SJCRH30 (cell line): ENCODE measurements around the gene HMGN5. TPM values are rescaled to one million over a fixed set of nuclear protein-coding genes. Genes with fewer than 3 reads are reported as not detected.
A peak's percentile ranks its signal among the peaks of the same experiment; 100 is the strongest.

ENCODE experiments used
- DNase-seq, 2 experiments: peaks; one replicate each; pipeline ENCODE4 v3.0.0-alpha.2; 2015 to 2020
- H3K27ac ChIP-seq: fragments of 250-450 bp; sonication (Bioruptor Pico); 2 replicates; pipeline ENCODE4 v1.5.1; 2020; ENCODE audit warnings: mild to moderate bottlenecking, moderate library complexity
- H3K27me3 ChIP-seq: fragments of 250-450 bp; sonication (Bioruptor Pico); 2 replicates; pipeline ENCODE4 v1.5.1; 2020; ENCODE audit warnings: mild to moderate bottlenecking, moderate library complexity
- H3K36me3 ChIP-seq: fragments of 250-450 bp; sonication (Bioruptor Pico); 2 replicates; pipeline ENCODE4 v1.5.1; 2020; ENCODE audit warnings: mild to moderate bottlenecking, moderate library complexity
- H3K4me1 ChIP-seq: fragments of 250-450 bp; sonication (Bioruptor Pico); 2 replicates; pipeline ENCODE4 v1.5.1; 2020; ENCODE audit warnings: mild to moderate bottlenecking, moderate library complexity
- H3K4me3 ChIP-seq: fragments of 250-450 bp; sonication (Bioruptor Pico); 2 replicates; pipeline ENCODE4 v1.5.1; 2020; ENCODE audit warnings: mild to moderate bottlenecking, moderate library complexity
- H3K9me3 ChIP-seq: fragments of 250-450 bp; sonication (Bioruptor Pico); replicated peaks from 2 replicates; pipeline ENCODE4 v1.5.1; 2020; ENCODE audit warnings: mild to moderate bottlenecking, moderate library complexity
- total RNA-seq: library from RNA; depleted of rRNA; stranded (reverse); fragments of >200 nt; shearing (Covaris generic); gene quantifications from 2 replicates; pipeline ENCODE4 v1.2.3, GENCODE V29; 2014; rRNA removed

The HMGN5 gene, protein sequence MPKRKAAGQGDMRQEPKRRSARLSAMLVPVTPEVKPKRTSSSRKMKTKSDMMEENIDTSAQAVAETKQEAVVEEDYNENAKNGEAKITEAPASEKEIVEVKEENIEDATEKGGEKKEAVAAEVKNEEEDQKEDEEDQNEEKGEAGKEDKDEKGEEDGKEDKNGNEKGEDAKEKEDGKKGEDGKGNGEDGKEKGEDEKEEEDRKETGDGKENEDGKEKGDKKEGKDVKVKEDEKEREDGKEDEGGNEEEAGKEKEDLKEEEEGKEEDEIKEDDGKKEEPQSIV
- total RNA-seq: 4.8 and 5.3 TPM in 2 replicates

DNA sequence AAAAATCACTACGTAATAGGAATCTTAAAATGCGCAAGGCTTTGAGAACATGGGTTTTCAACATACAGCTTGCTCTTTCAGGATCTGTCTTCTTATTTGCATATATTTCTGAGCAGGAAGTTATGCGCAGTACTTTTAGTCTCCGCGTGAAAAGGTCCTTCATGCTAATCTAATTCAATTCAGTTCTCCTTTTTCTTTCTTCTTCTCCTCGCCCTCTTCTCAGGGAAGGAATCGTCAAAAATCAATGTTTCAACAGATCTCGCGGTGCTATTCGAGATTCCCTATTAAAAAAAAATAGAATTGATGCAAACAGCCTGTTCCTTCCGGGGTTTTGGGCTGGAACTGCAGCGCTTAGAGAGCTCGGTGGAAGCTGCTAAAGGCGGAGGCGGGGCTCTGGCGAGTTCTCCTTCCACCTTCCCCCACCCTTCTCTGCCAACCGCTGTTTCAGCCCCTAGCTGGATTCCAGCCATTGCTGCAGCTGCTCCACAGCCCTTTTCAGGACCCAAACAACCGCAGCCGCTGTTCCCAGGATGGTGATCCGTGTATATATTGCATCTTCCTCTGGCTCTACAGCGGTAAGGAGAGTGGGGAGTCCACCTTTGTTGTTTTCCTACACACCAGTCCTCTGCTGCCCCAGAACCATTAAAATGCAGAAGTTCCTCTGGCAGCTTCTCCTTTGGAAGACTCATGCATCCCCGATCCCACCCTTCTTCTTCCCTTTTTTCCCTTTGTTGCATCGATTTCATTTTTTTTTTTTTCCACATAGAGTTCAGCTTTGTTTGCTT lies at the start of gene HMGN5, which contains the start of gene SH3BGRL:
HMGN5 (minus strand) TSS at position 243 of the 785 bp plus-strand sequence. CDS start 80,364 bp downstream, outside the sequence.
SH3BGRL (plus strand) TSS at position 432 of the 785 bp plus-strand sequence; CDS start at position 531, 99 bp downstream.
- Histone ChIP-seq H3K27me3 (no peaks in the 10 kb centered on the region), H3K36me3 (no peaks in the 10 kb centered on the region), H3K9me3 (no peaks in the 10 kb centered on the region), H3K4me1 (no peaks in the 10 kb centered on the region), H3K4me3 (peak within 1 kb of the TSS; percentile 74), H3K27ac (peak within 1 kb of the TSS; percentile 87)
- peak; percentile 88 to 89 for DNase-seq

DNA sequence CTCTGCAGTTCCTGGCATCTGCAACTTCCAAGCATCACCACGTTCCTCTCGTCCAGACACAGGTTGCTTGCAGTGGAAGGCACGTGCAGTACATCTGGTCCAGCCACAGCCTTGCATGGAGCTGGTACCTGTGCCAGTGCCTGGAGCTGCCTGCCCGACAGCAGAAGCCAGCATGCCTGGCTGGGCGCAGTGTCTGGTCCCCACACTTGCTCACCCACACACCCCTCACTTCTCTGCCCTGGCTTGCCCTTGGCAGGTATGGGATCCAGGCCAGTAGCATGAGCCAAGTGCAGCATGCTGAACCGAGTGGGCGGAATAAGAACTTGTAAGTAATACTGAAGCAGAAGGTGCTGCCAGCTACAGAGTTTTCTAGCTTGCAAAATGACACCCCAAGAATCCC lies 40.0 kb upstream of the HMGN5 start:
- H3K27me3 ChIP-seq: no peaks in the 10 kb centered on the region
- H3K4me1 ChIP-seq: no peaks in the 10 kb centered on the region
- no peak overlapping the region for H3K27ac ChIP-seq
- H3K36me3 ChIP-seq: no peaks in the 10 kb centered on the region
- H3K4me3 ChIP-seq: no peak overlapping the region
- no peaks in the 10 kb centered on the region for H3K9me3 ChIP-seq
- DNase-seq: no peak

- no peak for DNase-seq
- no peaks in the 10 kb centered on the region for H3K4me1 ChIP-seq
- no peak overlapping the region for H3K4me3 ChIP-seq
- no peak overlapping the region for H3K27ac ChIP-seq
- H3K36me3 ChIP-seq: no peaks in the 10 kb centered on the region
- H3K27me3 ChIP-seq: no peaks in the 10 kb centered on the region
- H3K9me3 ChIP-seq: no peaks in the 10 kb centered on the region
Measured at GRCh38 chrX:81240701-81241331, 39.1 kb upstream of the HMGN5 start.

- H3K4me3 ChIP-seq: no peak overlapping the region
- no peaks in the 10 kb centered on the region for H3K36me3 ChIP-seq
- H3K9me3 ChIP-seq: no peaks in the 10 kb centered on the region
- no peak overlapping the region for H3K27ac ChIP-seq
- H3K4me1 ChIP-seq: no peaks in the 10 kb centered on the region
- no peaks in the 10 kb centered on the region for H3K27me3 ChIP-seq
- no peak for DNase-seq
Measured at GRCh38 chrX:81238166-81238565, 36.5 kb upstream of the HMGN5 start.

- no peak overlapping the region for H3K4me3 ChIP-seq
- H3K4me1 ChIP-seq: no peaks in the 10 kb centered on the region
- DNase-seq: no peak
- H3K27me3 ChIP-seq: no peaks in the 10 kb centered on the region
- no peak overlapping the region for H3K27ac ChIP-seq
- no peaks in the 10 kb centered on the region for H3K36me3 ChIP-seq
- no peaks in the 10 kb centered on the region for H3K9me3 ChIP-seq
Measured at GRCh38 chrX:81237516-81237915, 35.8 kb upstream of the HMGN5 start.

DNA sequence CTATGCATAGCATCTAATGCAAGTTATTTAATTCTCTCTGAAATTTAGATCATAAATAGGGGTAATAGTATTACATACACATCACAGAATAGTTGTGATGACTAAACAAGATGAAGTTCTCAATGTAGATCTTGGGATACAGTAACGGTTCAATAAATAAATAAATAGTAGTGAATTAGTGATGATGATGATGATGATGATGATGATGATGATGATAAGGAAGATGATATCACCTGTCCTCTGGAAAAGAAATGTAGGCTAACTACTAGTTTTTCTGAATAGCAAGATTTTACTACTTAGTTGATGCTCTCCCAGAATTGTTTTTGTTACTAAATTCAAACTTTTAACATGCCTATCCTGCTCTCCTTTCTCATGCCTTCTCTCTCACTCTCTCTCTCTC lies 30.5 kb upstream of the HMGN5 start:
- Histone ChIP-seq H3K4me3 (no peak overlapping the region), H3K36me3 (no peaks in the 10 kb centered on the region), H3K4me1 (no peaks in the 10 kb centered on the region), H3K27ac (no peak overlapping the region), H3K9me3 (no peaks in the 10 kb centered on the region), H3K27me3 (no peaks in the 10 kb centered on the region)
- no peak for DNase-seq

DNA sequence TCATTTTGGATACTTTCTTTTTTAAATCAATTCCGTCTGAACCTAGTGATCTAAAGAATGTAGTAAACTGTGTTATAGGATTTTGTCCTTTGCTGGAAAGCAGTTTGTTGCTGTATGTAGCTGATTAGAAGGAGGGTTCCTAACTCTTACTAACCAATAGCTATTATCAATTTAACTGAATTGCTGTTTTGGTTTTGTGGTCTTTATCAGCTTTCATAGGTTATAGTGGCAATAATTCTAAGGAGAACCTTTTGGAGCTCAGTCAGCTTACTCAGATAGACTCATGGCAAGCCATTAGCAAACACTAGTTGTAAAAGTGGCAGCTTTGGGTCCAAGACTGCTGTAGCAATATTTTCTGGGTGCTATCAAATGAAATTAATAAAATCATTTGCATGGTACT lies 29.8 kb upstream of the HMGN5 start:
- no peaks in the 10 kb centered on the region for H3K36me3 ChIP-seq
- H3K9me3 ChIP-seq: no peaks in the 10 kb centered on the region
- no peaks in the 10 kb centered on the region for H3K27me3 ChIP-seq
- H3K4me3 ChIP-seq: no peak overlapping the region
- no peak overlapping the region for H3K27ac ChIP-seq
- DNase-seq: no peak
- H3K4me1 ChIP-seq: no peaks in the 10 kb centered on the region

- Histone ChIP-seq H3K36me3 (no peaks in the 10 kb centered on the region), H3K4me1 (no peaks in the 10 kb centered on the region)
Measured at GRCh38 chrX:81229901-81230300, 28.2 kb upstream of the HMGN5 start.

GRCh38 chrX:81229229-81229628 lies 27.5 kb upstream of the HMGN5 start:
- no peaks in the 10 kb centered on the region for H3K27me3 ChIP-seq
- DNase-seq: no peak
- no peak overlapping the region for H3K4me3 ChIP-seq
- H3K36me3 ChIP-seq: no peaks in the 10 kb centered on the region
- H3K27ac ChIP-seq: no peak overlapping the region
- H3K9me3 ChIP-seq: no peaks in the 10 kb centered on the region
- H3K4me1 ChIP-seq: no peaks in the 10 kb centered on the region

More at GRCh38 chrX:81229901-81230300, 28.2 kb upstream of the HMGN5 start:
- H3K9me3 ChIP-seq: no peaks in the 10 kb centered on the region
- H3K4me3 ChIP-seq: no peak overlapping the region
- H3K27ac ChIP-seq: no peak overlapping the region
- no peak for DNase-seq
- no peaks in the 10 kb centered on the region for H3K27me3 ChIP-seq

DNA sequence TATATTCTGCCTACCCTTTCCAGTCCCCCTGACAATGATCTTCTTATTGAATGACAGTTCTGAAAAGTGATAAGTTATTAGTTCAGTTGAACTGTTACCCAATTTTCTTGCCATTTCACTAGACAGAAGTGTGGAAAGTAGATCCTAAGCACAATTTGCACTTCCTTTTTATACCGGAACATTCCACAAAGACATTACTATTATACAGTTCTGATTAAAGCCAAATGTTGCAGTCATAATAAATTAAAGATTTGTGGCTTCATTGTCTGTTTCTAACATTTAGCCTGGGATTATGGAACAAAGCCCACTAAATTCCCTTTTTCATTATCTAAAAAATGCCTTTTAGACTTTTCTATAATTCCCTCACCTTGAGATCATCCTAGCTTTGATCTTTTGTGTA lies 14.0 kb upstream of the HMGN5 start:
- no peak for DNase-seq
- H3K4me1 ChIP-seq: no peaks in the 10 kb centered on the region
- no peak overlapping the region for H3K27ac ChIP-seq
- H3K36me3 ChIP-seq: no peaks in the 10 kb centered on the region
- no peaks in the 10 kb centered on the region for H3K27me3 ChIP-seq
- H3K9me3 ChIP-seq: no peaks in the 10 kb centered on the region
- H3K4me3 ChIP-seq: no peak overlapping the region

GRCh38 chrX:81208916-81209315 lies 7.2 kb upstream of the HMGN5 start:
- H3K27ac ChIP-seq: no peak overlapping the region
- H3K36me3 ChIP-seq: no peaks in the 10 kb centered on the region
- DNase-seq: no peak
- no peaks in the 10 kb centered on the region for H3K27me3 ChIP-seq
- no peak overlapping the region for H3K4me3 ChIP-seq
- H3K4me1 ChIP-seq: no peaks in the 10 kb centered on the region
- H3K9me3 ChIP-seq: no peaks in the 10 kb centered on the region

- no peak for DNase-seq
Measured at GRCh38 chrX:81206476-81206875, 4.8 kb upstream of the HMGN5 start.

DNA sequence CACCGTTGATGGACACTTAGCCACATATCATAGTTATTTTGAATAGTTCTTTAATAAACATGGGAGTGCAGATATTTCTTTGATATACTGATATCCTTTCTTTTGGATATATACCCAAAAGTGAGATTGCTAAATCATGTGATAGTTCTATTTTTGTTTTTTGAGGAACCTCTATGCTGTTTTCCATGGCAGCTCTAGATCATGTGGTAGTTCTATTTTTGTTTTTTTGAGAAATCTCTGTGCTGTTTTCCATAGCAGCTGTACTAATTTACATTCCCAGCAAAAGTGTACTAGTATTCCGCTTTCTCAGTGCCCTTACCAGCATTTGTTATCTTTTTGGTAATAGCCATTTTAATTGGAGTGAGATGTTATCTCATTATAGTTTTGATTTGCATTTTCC lies 3.8 kb upstream of the HMGN5 start:
- H3K36me3 ChIP-seq: no peaks in the 10 kb centered on the region
- H3K4me3 ChIP-seq: no peak overlapping the region
- no peak for DNase-seq
- H3K27ac ChIP-seq: no peak overlapping the region
- H3K27me3 ChIP-seq: no peaks in the 10 kb centered on the region
- H3K9me3 ChIP-seq: no peaks in the 10 kb centered on the region
- no peaks in the 10 kb centered on the region for H3K4me1 ChIP-seq

More at GRCh38 chrX:81206476-81206875, 4.8 kb upstream of the HMGN5 start:
- Histone ChIP-seq H3K27ac (no peak overlapping the region), H3K27me3 (no peaks in the 10 kb centered on the region), H3K9me3 (no peaks in the 10 kb centered on the region), H3K36me3 (no peaks in the 10 kb centered on the region), H3K4me1 (no peaks in the 10 kb centered on the region), H3K4me3 (no peak overlapping the region)

DNA sequence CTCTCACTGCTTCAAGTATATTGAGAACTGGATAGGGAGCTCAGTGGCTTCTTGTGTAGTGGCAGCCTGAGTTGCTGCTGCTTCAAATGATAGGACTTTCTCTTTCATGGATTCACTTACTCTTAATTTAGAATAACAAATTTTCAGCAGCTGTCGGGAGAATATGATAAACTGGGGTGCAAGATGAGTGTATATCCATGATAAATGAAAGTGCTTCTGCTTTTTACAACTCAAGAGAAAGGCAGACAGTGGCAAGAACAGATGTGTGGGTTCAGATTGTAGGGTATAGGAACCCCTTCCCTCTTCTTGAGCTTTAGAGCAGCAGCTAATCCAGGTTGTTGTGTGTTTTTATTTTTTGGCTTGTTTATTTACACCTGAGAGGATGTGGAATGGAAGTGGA lies 1.2 kb upstream of the HMGN5 start:
- no peaks in the 10 kb centered on the region for H3K4me1 ChIP-seq
- H3K27me3 ChIP-seq: no peaks in the 10 kb centered on the region
- H3K4me3 ChIP-seq: peak overlapping the region; percentile 74
- H3K9me3 ChIP-seq: no peaks in the 10 kb centered on the region
- H3K27ac ChIP-seq: peak overlapping the region; percentile 87
- no peaks in the 10 kb centered on the region for H3K36me3 ChIP-seq
- no peak for DNase-seq

DNA sequence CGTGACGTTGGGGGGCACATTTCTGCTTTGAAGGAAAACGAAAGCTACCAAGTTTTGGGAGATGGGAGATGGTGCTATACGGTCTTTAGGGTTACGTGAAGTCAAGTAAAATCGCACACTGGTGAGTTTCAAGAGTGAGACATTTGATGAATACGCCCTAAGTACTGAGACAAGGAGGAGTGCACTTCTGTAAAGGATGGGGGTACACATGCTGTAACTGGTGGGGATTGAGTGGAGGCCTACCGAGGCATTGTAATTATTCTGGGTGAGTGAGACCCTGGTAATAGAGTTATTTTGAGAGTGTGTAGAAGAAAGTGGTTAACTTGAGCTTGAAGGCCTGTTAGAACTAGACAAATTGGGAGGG lies 725 bp upstream of the HMGN5 start:
- Histone ChIP-seq H3K27me3 (no peaks in the 10 kb centered on the region), H3K4me3 (peak overlapping the region; percentile 74), H3K9me3 (no peaks in the 10 kb centered on the region), H3K4me1 (no peaks in the 10 kb centered on the region), H3K27ac (peak overlapping the region; percentile 87), H3K36me3 (no peaks in the 10 kb centered on the region)
- DNase-seq: peak; percentile 1 to 24
